Neural crest cell (in vitro differentiated cells): Measurements from ENCODE around the gene KCNK13. TPM values are rescaled to one million over a fixed set of nuclear protein-coding genes. Genes with fewer than 3 reads are reported as not detected.

Experiments
- DNase-seq: peaks from one replicate; pipeline ENCODE4 v3.0.0; 2021; ENCODE audit warnings: low read depth, mixed read lengths, low spot score
- H3K27ac Mint-ChIP-seq: one replicate; pipeline ENCODE4 v1.8.0; 2021; ENCODE audit warnings: mild to moderate bottlenecking, mixed read lengths; ENCODE audit not compliant: unreplicated experiment
- H3K27me3 Mint-ChIP-seq: 2 replicates; pipeline ENCODE4 v1.8.0; 2021; ENCODE audit warnings: low read depth, mild to moderate bottlenecking, mixed read lengths
- H3K36me3 Mint-ChIP-seq: 2 replicates; pipeline ENCODE4 v1.8.0; 2021; ENCODE audit warnings: low read depth, mild to moderate bottlenecking, mixed read lengths
- H3K4me1 Mint-ChIP-seq: 2 replicates; pipeline ENCODE4 v1.8.0; 2021; ENCODE audit warnings: mixed read lengths
- H3K4me3 Mint-ChIP-seq: one replicate; pipeline ENCODE4 v1.8.0; 2021; ENCODE audit warnings: mild to moderate bottlenecking, mixed read lengths
- H3K9me3 Mint-ChIP-seq: 2 replicates; pipeline ENCODE4 v1.8.0; 2021; ENCODE audit warnings: mixed read lengths
- total RNA-seq: library from RNA; stranded (reverse); gene quantifications from 2 replicates; pipeline ENCODE4 v1.2.1, GENCODE V29; 2021
- TF ChIP-seq, protein P1 (sequence below): fragments of 200-600 bp; sonication (generic); conservative IDR thresholded peaks from 2 replicates; pipeline ENCODE4 v1.5.0; 2021; ENCODE audit warnings: antibody characterized with exemption, mild to moderate bottlenecking

The KCNK13 gene
- total RNA-seq, 1 donor from 2014 or later: not detected

DNA sequence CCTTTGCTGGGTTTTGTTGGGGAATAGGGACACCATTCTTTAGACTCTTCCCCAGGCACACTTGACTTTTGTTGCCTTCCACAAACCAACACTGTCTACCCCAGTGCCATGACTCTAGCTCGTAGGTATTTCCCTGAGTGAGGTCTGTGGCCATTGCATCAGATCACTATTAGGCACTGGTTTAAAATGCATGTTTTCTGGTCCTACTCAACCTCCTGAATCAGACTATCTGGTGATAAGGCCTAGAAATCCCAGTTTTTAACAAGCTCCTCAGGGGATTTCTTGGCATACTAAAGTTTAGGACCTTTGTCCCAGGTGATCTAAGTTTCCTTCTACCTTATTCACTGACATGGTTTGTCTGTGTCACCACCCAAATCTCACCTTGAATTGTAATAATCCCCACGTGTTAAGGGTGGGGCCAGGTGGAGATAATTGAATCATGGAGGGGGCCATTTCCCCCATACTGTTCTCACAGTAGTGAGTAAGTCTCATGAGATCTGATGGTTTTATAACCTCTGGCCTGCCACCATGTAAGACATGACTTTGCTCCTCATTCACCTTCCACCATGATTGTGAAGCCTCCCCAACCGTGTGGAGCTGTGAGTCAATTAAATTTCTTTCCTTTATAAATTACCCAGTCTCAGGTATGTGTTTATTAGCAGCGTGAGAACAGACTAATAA lies 106.8 kb downstream of the KCNK13 start:
- Mint-ChIP-seq H3K36me3 (peaks cover 2% of the 10 kb centered on the region), H3K27ac (no peak overlapping the region), H3K4me1 (no peaks in the 10 kb centered on the region), H3K9me3 (peaks cover 10% of the 10 kb centered on the region), H3K27me3 (peaks cover 2% of the 10 kb centered on the region), H3K4me3 (no peak overlapping the region)
- TF ChIP-seq, protein P1, sequence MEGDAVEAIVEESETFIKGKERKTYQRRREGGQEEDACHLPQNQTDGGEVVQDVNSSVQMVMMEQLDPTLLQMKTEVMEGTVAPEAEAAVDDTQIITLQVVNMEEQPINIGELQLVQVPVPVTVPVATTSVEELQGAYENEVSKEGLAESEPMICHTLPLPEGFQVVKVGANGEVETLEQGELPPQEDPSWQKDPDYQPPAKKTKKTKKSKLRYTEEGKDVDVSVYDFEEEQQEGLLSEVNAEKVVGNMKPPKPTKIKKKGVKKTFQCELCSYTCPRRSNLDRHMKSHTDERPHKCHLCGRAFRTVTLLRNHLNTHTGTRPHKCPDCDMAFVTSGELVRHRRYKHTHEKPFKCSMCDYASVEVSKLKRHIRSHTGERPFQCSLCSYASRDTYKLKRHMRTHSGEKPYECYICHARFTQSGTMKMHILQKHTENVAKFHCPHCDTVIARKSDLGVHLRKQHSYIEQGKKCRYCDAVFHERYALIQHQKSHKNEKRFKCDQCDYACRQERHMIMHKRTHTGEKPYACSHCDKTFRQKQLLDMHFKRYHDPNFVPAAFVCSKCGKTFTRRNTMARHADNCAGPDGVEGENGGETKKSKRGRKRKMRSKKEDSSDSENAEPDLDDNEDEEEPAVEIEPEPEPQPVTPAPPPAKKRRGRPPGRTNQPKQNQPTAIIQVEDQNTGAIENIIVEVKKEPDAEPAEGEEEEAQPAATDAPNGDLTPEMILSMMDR: no peak
- no peak for DNase-seq

DNA sequence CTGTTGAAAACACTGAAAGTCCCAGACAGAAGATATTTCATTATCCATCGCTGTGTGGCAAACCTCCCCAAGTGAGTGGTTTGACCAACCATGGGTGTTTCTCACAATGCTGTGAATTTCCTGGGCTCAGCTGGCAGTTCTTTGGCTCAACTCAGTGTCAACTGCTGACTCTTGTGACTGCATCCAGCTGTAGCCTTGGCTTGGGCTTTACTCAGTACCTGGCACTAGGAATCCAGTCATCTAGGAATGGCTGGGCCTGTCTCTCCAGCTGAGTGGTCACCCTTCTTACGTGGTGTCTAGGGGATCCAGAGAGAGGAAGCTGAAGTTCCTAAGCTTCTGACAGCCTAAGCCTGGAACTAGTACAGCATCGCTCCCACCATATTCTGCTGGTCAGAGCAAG lies 113.8 kb downstream of the KCNK13 start:
- H3K27me3 Mint-ChIP-seq: no peaks in the 10 kb centered on the region
- no peaks in the 10 kb centered on the region for H3K36me3 Mint-ChIP-seq
- TF ChIP-seq, protein P1: no peak
- no peak overlapping the region for H3K27ac Mint-ChIP-seq
- no peaks in the 10 kb centered on the region for H3K4me1 Mint-ChIP-seq
- no peak overlapping the region for H3K4me3 Mint-ChIP-seq
- DNase-seq: no peak
- H3K9me3 Mint-ChIP-seq: peaks cover 4% of the 10 kb centered on the region

DNA sequence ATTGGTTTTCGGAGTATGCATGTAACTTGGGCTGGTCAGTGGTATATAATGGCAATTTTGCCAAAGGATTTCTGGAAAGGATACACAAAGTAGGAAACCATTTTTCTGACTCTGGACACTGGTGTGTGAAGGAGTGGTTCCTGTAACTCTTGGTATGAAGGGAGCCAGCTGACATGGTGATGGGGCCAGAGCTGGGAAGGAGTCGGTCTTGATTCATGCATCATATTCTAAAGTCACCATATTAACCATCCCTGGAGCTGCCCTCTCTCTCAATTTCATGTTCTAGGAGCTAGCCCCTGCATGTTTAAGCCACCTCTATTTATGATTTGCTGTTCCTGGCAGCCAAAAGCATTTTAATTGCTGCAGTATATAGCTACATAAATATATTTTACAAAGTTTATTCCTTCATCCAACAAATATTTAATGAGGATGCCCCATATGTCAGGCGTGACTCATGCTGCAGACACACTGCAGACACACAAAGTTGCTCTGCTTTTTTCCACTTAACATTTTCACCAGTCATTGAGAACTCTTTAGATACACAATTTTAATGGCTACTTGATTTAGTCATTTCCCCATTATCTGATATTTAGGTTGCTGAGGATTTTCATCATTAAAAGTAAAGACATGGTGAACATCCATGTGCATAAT lies 115.9 kb downstream of the KCNK13 start:
- TF ChIP-seq, protein P1: no peak
- H3K27me3 Mint-ChIP-seq: peaks cover 7% of the 10 kb centered on the region
- H3K36me3 Mint-ChIP-seq: no peaks in the 10 kb centered on the region
- peaks cover 4% of the 10 kb centered on the region for H3K9me3 Mint-ChIP-seq
- no peak overlapping the region for H3K4me3 Mint-ChIP-seq
- DNase-seq: no peak
- H3K27ac Mint-ChIP-seq: no peak overlapping the region
- no peaks in the 10 kb centered on the region for H3K4me1 Mint-ChIP-seq

DNA sequence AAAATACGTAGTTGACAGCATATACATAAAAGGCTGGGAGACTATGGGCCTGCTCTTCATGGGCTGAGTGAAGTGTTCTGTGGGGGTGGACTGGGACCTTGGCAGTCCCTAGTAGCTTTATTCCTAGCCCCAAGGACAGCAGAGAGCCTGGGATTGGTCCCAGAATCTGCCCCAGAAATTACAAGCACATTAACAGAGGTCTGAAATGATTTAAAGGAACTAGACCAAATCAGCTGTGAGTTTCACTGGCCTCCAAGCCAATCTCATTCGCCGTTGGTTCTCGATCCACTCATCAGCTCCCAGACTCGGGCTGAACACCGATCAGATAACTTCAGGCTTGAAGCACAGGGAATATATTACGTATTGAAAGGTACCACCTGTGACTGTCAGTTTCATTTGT lies 117.6 kb downstream of the KCNK13 start:
- Mint-ChIP-seq H3K27ac (no peak overlapping the region), H3K9me3 (peaks cover 2% of the 10 kb centered on the region), H3K36me3 (no peaks in the 10 kb centered on the region), H3K27me3 (peaks cover 12% of the 10 kb centered on the region), H3K4me3 (no peak overlapping the region), H3K4me1 (no peaks in the 10 kb centered on the region)
- TF ChIP-seq, protein P1: no peak
- DNase-seq: no peak

DNA sequence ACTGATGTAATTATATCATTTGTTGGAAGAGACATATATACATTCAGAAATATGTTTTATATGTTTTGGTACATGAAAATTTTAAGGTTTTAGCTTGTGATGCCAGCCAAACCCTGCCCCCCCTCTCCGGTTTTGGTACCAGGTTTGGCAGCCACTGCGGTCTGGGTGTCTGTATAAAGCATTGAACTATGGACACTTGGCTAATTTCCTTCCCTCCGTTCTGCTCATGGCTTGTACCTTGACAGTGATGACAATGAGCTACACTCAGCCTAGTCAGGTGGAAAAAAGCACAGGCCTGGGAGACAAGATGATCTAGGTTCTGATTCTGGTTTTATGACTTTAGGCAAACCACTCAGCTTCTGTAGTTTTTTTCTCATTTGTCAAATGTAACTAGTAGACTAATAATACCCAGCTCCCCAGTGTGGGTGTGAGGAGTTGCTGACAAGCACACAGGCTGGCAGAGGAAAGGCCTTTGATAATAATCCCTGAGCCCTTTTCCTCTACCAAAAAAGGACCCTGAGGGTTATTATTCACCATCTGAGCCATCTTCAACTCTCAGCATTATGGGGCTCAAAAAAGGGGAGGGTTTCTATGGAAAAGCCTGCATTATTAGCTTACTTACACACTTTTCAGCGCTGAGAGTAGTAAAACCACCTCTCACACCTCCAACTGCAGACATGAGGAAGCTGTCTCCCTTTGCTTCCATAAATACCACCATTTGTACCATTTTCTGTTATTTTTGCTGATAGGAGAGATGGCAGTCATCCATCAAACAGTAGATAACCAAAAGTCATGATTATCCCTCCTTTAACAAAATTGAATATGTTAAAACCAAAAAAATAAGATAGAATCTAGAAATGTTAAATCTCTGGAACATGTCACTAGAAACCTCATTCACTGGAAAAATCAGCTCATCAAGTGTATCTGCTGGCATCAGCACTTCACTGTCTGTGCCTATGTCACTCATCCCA lies 118.3 kb downstream of the KCNK13 start:
- DNase-seq: no peak
- H3K27ac Mint-ChIP-seq: no peak overlapping the region
- peaks cover 12% of the 10 kb centered on the region for H3K27me3 Mint-ChIP-seq
- H3K9me3 Mint-ChIP-seq: peaks cover 2% of the 10 kb centered on the region
- no peaks in the 10 kb centered on the region for H3K4me1 Mint-ChIP-seq
- H3K4me3 Mint-ChIP-seq: no peak overlapping the region
- no peaks in the 10 kb centered on the region for H3K36me3 Mint-ChIP-seq
- TF ChIP-seq, protein P1: no peak
